ENCODE data around the gene ORAI2. TPM values are rescaled to one million over a fixed set of nuclear protein-coding genes. Genes with fewer than 3 reads are reported as not detected.

ORAI2 gene
- total and polyA plus RNA-seq, 2 of the 4 experiments (the other 2 are of a cell fraction), result 52.0 to 58.3 TPM

GRCh38 chr7:102445674-102446071 lies 12.3 kb downstream of the ORAI2 start:
- no peak overlapping the region for H3K4ac ChIP-seq (ENCODE audit: low read depth, low read length)
- no peak for ATAC-seq (ENCODE audit: low read depth)
- no peak overlapping the region for H3K23ac ChIP-seq (ENCODE audit: low read depth, low read length)
- no TSS peak for BruUV-seq (replicated peaks)
- no peak overlapping the region for H2BK20ac ChIP-seq (ENCODE audit: low read depth, low read length)
- no peak overlapping the region for H2BK5ac ChIP-seq (ENCODE audit: low read depth, low read length, poor library complexity, severe bottlenecking)
- no peak overlapping the region for H2AFZ ChIP-seq (replicated peaks; ENCODE audit: low read length, poor library complexity)
- no peak overlapping the region for H4K5ac ChIP-seq (ENCODE audit: low read depth, low read length)
- no peak overlapping the region for H2AK5ac ChIP-seq (ENCODE audit: low read depth, low read length)
- no peak overlapping the region for H2BK15ac ChIP-seq (ENCODE audit: low read depth, low read length)
- H3K27ac ChIP-seq (ENCODE audit: insufficient read depth, low read length), result no peak overlapping the region
- dilution Hi-C loops (cut with HindIII; ENCODE audit: low sequenced_read_pairs, unreplicated experiment) (no loop called here), in situ Hi-C loops (cut with MboI; ENCODE audit: low sequenced_read_pairs) (no loop called here), intact Hi-C loops (cut with micrococcal nuclease) (no loop called here)
- ChIA-PET CTCF (no interaction called here), POLR2A (ENCODE audit: unreplicated experiment) (no interaction called here)
- H2BK120ac ChIP-seq (ENCODE audit: low read depth, low read length), result no peak overlapping the region
- WGBS, 2 experiments (ENCODE audit: extremely low coverage in 2 of 2, insufficient read length in 1 of 2), result 100% methylated on average over 1 of the region's 2 CpGs; no CpG with 5 or more reads in 1 of the 2 experiments
- H3K27me3 ChIP-seq (ENCODE audit: control insufficient read depth, insufficient read depth, low read length), result no peaks in the 10 kb centered on the region
- H4K91ac ChIP-seq (ENCODE audit: insufficient read depth, low read depth, low read length), result no peak overlapping the region
- H3K4me1 ChIP-seq (ENCODE audit: control insufficient read depth, insufficient read depth, low read length), result peaks cover 4% of the 10 kb centered on the region; the same call in 1 of the 2 replicates
- peaks cover 4% of the 10 kb centered on the region; the same call in 1 of the 2 replicates for H4K20me1 ChIP-seq (ENCODE audit: insufficient read depth, low read length)
- H3K79me1 ChIP-seq (ENCODE audit: low read depth in 1 of 2, low read length in 2 of 2), result peaks cover 0 to 18% of the 10 kb centered on the region in 2 experiments; a peak in 2 of 4 replicates
- H4K8ac ChIP-seq (ENCODE audit: low read depth in 2 of 2, low read length in 2 of 2), result no peak overlapping the region
- H3K9me1 ChIP-seq (ENCODE audit: insufficient read depth, low read length), result no peaks in the 10 kb centered on the region
- no peak overlapping the region for H2AK9ac ChIP-seq (replicated peaks; ENCODE audit: low read depth, low read length, poor library complexity)
- no peak overlapping the region for H3K14ac ChIP-seq (replicated peaks; ENCODE audit: low read depth, low read length)
- peaks cover 30% of the 10 kb centered on the region for H3K36me3 ChIP-seq (ENCODE audit: control insufficient read depth, insufficient read depth, low read length)
- no peaks in the 10 kb centered on the region for H3K9me3 ChIP-seq (ENCODE audit: control insufficient read depth, insufficient read depth, low read length)
- no peak overlapping the region for H3K4me2 ChIP-seq (ENCODE audit: low read depth, low read length)
- DNase-seq, result no peak
- H3K4me3 ChIP-seq (ENCODE audit: insufficient read depth, low read depth, low read length), result no peak overlapping the region
- TF ChIP-seq MAZ (IDR thresholded peaks at IDR 0.05; ENCODE audit: borderline replicate concordance, low read depth, low read length) (no peak), RAD21 (IDR thresholded peaks at IDR 0.05; ENCODE audit: low read length) (no peak)
- H3K9ac ChIP-seq (ENCODE audit: low read depth, low read length), result no peak overlapping the region
- H3K18ac ChIP-seq (ENCODE audit: low read depth, low read length), result no peak overlapping the region
- no peak overlapping the region for H3K56ac ChIP-seq (ENCODE audit: extremely low read depth, insufficient read depth, low read length)

Data from IMR-90 (cell line).